Measurements from ENCODE around the gene RASA1.

- TF ChIP-seq, protein P1, sequence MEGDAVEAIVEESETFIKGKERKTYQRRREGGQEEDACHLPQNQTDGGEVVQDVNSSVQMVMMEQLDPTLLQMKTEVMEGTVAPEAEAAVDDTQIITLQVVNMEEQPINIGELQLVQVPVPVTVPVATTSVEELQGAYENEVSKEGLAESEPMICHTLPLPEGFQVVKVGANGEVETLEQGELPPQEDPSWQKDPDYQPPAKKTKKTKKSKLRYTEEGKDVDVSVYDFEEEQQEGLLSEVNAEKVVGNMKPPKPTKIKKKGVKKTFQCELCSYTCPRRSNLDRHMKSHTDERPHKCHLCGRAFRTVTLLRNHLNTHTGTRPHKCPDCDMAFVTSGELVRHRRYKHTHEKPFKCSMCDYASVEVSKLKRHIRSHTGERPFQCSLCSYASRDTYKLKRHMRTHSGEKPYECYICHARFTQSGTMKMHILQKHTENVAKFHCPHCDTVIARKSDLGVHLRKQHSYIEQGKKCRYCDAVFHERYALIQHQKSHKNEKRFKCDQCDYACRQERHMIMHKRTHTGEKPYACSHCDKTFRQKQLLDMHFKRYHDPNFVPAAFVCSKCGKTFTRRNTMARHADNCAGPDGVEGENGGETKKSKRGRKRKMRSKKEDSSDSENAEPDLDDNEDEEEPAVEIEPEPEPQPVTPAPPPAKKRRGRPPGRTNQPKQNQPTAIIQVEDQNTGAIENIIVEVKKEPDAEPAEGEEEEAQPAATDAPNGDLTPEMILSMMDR (IDR thresholded peaks at IDR 0.05) = no peak
- no peak for TF ChIP-seq POLR2A (IDR thresholded peaks at IDR 0.05)
- no peak for TF ChIP-seq POLR2AphosphoS5 (IDR thresholded peaks at IDR 0.05)
Measured at GRCh38 chr5:87233143-87233542, 34.5 kb upstream of the RASA1 start.
